Endothelial cell (in vitro differentiated cells): ENCODE measurements around the gene ROR2. TPM values are rescaled to one million over a fixed set of nuclear protein-coding genes. Genes with fewer than 3 reads are reported as not detected.

Experiments
- DNase-seq: peaks from one replicate; pipeline ENCODE4 v3.0.0; 2021; ENCODE audit warnings: low spot score
- H3K27ac Mint-ChIP-seq: one replicate; pipeline ENCODE4 v1.8.0; 2021; ENCODE audit warnings: mixed read lengths, inconsistent platforms; ENCODE audit not compliant: unreplicated experiment
- H3K27me3 Mint-ChIP-seq: one replicate; pipeline ENCODE4 v1.8.0; 2021; ENCODE audit warnings: mild to moderate bottlenecking, moderate library complexity, mixed read lengths, inconsistent platforms; ENCODE audit not compliant: unreplicated experiment
- H3K36me3 Mint-ChIP-seq: one replicate; pipeline ENCODE4 v1.8.0; 2021; ENCODE audit warnings: mild to moderate bottlenecking, low read depth, mixed read lengths, inconsistent platforms; ENCODE audit not compliant: unreplicated experiment
- H3K4me1 Mint-ChIP-seq: one replicate; pipeline ENCODE4 v1.8.0; 2021; ENCODE audit warnings: mild to moderate bottlenecking, mixed read lengths, inconsistent platforms; ENCODE audit not compliant: unreplicated experiment
- H3K4me3 Mint-ChIP-seq: one replicate; pipeline ENCODE4 v1.8.0; 2021; ENCODE audit warnings: mild to moderate bottlenecking, mixed read lengths, inconsistent platforms; ENCODE audit not compliant: unreplicated experiment
- H3K9me3 Mint-ChIP-seq: one replicate; pipeline ENCODE4 v1.8.0; 2021; ENCODE audit warnings: mixed read lengths, inconsistent platforms; ENCODE audit not compliant: unreplicated experiment
- CTCF ChIP-seq: fragments of 200-600 bp; sonication (generic); IDR thresholded peaks from one replicate; pipeline ENCODE4 v1.5.0; 2021; ENCODE audit warnings: antibody characterized with exemption; ENCODE audit not compliant: unreplicated experiment
- total RNA-seq: library from RNA; stranded (reverse); fragmentation: NEBNext Ultra II Directional; extraction: Animal tissue kit (Norgen Biotek cat#: 25700); gene quantifications from one replicate; pipeline ENCODE4 v1.2.1, GENCODE V29; 2021; ENCODE audit not compliant: unreplicated experiment

The ROR2 gene
- total RNA-seq, 1 donor from 2014 or later = 3.5 TPM

GRCh38 chr9:91972711-91973110 is 22.7 kb upstream of the ROR2 start:
- H3K27me3 Mint-ChIP-seq = no peaks in the 10 kb centered on the region

DNA sequence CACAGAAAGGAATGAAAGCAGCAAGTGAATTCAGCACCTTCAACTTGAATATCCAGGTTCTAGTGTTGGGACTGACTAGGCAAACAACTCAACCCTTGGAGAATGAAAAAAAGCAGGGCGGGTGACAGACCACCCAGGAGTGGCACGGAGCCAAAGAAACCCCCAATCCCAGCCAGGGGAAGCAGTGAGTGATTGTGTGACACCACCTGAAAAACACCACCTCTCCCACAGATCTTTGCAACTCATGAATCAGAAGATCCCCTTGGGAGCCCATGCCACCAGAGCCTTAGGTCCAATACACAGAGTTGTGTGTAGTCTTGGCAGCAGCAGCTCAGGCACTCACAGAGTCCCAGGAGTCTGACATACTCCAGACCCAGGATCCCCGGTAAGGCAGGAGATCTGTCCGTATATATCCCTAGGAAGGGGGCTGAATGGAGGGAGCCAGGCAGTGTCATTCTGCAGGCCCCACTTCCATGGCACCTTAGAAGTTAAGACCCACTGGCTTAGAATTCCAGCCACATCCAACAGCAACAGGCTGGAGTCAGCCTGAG is 22.1 kb upstream of the ROR2 start:
- DNase-seq = no peak
- Mint-ChIP-seq H3K27ac (no peak overlapping the region), H3K36me3 (no peaks in the 10 kb centered on the region), H3K4me1 (no peaks in the 10 kb centered on the region), H3K9me3 (no peaks in the 10 kb centered on the region), H3K4me3 (no peak overlapping the region), H3K27me3 (no peaks in the 10 kb centered on the region)
- TF ChIP-seq CTCF = no peak

More at GRCh38 chr9:91972711-91973110, 22.7 kb upstream of the ROR2 start:
- Mint-ChIP-seq H3K36me3 (no peaks in the 10 kb centered on the region), H3K27ac (no peak overlapping the region), H3K9me3 (no peaks in the 10 kb centered on the region), H3K4me3 (no peak overlapping the region), H3K4me1 (no peaks in the 10 kb centered on the region)
- DNase-seq = no peak
- TF ChIP-seq CTCF = no peak

DNA sequence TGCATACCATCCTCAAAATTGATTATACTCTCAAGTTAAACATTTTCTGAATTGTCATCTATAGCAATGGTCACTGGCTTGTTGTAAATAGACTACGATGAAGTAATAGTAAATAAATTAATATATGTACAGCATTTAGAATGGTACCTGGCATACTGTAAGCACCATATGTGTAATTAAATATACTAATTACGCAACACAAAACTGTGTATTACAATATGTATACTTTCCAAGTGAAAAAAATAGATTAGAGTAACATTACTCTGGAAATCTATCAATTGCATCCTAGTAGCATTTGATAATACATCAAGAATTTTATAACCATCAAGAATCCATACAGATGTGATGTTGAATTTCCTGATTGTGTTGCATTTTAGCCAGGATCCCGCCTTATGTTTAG is 17.2 kb upstream of the ROR2 start:
- H3K27ac Mint-ChIP-seq = no peak overlapping the region
- no peaks in the 10 kb centered on the region for H3K36me3 Mint-ChIP-seq
- no peaks in the 10 kb centered on the region for H3K27me3 Mint-ChIP-seq
- DNase-seq = no peak
- no peak overlapping the region for H3K4me3 Mint-ChIP-seq
- TF ChIP-seq CTCF = no peak
- no peaks in the 10 kb centered on the region for H3K9me3 Mint-ChIP-seq
- peaks cover under 1% of the 10 kb centered on the region for H3K4me1 Mint-ChIP-seq

DNA sequence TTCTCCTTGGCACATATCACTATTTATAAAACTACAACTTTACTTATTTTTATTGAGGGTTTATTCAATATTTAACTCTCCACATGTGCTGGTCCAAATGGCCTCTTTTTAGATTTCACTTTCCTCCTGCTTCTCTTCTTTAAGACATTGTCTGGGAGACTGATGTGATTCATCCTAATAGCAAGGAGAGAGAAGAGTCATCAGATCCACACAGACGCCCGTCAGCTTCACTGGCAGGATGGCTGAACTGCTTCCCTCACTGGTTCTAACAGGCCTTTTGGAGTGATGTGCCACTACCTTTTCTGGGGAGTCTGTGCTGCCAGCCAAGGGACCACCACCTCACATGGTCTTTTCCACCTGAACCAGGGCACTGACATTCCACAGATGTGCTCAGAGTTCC is 16.5 kb upstream of the ROR2 start:
- H3K4me3 Mint-ChIP-seq = no peak overlapping the region
- TF ChIP-seq CTCF = no peak
- H3K4me1 Mint-ChIP-seq = peaks cover 6% of the 10 kb centered on the region
- no peak for DNase-seq
- H3K27me3 Mint-ChIP-seq = no peaks in the 10 kb centered on the region
- peaks cover 3% of the 10 kb centered on the region for H3K36me3 Mint-ChIP-seq
- H3K27ac Mint-ChIP-seq = no peak overlapping the region
- no peaks in the 10 kb centered on the region for H3K9me3 Mint-ChIP-seq

DNA sequence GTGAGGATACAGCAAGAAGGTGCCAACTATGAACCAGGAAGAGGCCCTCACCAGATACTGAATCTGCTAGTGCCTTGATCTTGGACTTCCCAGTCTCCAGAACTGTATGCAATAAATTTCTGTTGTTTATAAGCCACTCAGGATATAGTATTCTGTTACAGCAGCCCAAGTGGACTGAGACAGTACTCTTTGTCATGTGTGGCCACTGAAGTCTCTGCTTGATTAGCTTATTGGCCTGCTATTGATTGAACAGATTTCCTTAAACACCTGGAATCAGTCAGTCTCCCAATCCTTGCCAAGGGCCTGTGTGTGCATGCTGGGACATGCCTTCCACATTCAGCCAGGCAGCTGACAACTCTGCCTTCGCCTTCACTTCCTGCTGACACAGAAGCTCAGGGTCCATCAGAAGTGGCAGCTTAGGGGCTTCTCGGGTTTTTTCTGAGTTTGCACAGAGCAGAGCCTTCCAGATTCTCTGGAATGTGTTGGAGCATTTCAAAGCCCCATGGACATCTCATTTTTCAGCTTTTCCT is 13.7 kb upstream of the ROR2 start:
- no peak for DNase-seq
- no peaks in the 10 kb centered on the region for H3K27me3 Mint-ChIP-seq
- H3K9me3 Mint-ChIP-seq = no peaks in the 10 kb centered on the region
- peaks cover 6% of the 10 kb centered on the region for H3K4me1 Mint-ChIP-seq
- H3K4me3 Mint-ChIP-seq = no peak overlapping the region
- H3K36me3 Mint-ChIP-seq = peaks cover 3% of the 10 kb centered on the region
- no peak for TF ChIP-seq CTCF
- no peak overlapping the region for H3K27ac Mint-ChIP-seq
